HG03066 (cell line): ENCODE measurements around the gene PODXL2.
"Not testable (repeated sequence)": the region's sequence is repeated elsewhere in the genome, so short reads cannot be mapped to it uniquely, and the experiment has no call there.

Source experiments
- ATAC-seq: cut with Tn5 transposase; IDR thresholded peaks from one replicate; pipeline ENCODE4 v1.9.1; 2021; ENCODE audit warnings: low read depth; ENCODE audit not compliant: unreplicated experiment

Gene PODXL2

GRCh38 chr3:127604546-127605165, 24.3 kb upstream of the PODXL2 start:
- ATAC-seq = no peak

DNA sequence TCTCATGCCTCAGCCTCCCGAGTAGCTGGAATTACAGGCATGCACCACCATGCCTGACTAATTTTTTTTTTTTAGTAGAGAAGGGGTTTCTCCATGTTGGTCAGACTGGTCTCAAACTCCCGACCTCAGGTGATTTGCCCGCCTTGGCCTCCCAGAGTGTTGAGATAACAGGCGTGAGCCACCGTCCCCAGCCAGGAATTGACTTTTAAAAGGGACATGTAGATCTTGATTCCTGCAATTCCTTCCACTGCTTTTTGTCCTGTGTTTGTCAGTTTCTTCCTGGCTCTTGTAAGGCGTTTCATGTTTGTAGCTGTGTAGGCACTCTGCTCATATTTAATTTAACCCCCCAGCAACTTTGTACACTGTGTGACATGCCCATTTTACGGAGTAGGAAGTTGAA, 23.4 kb upstream of the PODXL2 start:
- not testable (repeated sequence) for ATAC-seq

DNA sequence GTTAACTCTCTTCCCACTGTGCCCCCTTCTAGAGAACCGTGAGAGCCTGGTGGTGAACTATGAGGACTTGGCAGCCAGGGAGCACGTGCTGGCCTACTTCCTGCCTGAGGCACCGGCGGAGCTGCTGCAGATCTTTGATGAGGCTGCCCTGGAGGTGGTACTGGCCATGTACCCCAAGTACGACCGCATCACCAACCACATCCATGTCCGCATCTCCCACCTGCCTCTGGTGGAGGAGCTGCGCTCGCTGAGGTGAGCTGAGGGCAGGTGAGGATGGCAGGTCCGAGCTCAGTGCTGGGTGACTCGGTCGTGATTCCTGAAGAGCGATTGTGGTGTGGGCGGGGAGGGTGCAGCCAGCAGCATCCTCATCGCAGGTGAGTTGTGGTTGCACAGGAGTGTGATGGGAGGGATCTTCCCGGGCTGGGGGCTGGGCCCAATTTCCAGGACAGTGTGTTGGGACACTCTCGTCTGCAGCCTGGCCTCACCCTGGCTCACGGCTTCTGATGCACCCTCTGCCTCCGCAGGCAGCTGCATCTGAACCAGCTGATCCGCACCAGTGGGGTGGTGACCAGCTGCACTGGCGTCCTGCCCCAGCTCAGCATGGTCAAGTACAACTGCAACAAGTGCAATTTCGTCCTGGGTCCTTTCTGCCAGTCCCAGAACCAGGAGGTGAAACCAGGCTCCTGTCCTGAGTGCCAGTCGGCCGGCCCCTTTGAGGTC, 22.7 kb upstream of the PODXL2 start:
- ATAC-seq = no peak

GRCh38 chr3:127606981-127607595, 21.9 kb upstream of the PODXL2 start:
- ATAC-seq = no peak

DNA sequence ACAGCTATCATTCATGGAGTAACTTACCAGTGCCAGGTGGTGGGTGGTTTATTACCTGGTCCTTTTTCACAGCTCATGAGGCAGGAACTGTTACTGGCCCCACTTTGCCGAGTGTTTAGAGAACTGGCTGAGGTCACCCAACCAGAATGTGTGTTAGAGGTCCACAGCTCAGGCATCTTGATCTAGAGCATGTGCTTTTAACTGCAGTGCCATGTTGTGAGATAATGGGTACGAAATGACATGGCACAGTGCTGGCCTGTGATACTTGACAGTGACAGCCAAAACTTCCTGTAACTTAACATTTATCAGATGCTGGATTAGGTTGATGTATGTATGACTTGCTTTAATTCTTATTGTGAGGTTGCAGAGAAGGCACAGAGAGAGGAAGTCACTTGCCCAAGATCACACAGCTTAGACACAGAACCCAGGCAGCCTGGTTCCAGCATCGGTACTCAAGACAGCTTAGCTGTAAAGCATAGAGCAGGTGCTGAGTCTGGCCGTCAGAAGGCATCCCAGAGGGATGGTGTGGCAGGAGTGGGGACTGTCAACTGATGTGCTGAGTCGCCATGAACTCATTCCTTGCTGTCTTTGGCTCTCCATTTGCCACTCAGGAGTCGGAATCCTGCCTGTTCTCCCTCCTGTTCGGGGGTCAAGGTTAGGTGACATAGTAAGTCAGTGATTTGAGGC, 21.2 kb upstream of the PODXL2 start:
- ATAC-seq = no peak

DNA sequence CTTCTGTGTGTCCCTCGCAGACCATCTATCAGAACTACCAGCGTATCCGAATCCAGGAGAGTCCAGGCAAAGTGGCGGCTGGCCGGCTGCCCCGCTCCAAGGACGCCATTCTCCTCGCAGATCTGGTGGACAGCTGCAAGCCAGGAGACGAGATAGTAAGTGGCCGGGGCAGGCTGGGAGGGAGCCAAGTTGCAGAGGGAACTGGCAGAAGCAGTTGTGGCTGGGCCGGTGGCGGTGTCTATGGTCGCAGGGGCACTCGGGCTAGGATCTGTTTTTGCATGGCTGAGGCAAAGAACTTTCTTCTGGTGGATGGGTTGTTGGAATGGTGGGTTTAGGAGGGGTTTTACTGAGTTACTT, 20.6 kb upstream of the PODXL2 start:
- no peak for ATAC-seq

- ATAC-seq = no peak
Measured at GRCh38 chr3:127610105-127610504, 18.9 kb upstream of the PODXL2 start.

GRCh38 chr3:127611251-127611650, 17.7 kb upstream of the PODXL2 start:
- no peak for ATAC-seq

DNA sequence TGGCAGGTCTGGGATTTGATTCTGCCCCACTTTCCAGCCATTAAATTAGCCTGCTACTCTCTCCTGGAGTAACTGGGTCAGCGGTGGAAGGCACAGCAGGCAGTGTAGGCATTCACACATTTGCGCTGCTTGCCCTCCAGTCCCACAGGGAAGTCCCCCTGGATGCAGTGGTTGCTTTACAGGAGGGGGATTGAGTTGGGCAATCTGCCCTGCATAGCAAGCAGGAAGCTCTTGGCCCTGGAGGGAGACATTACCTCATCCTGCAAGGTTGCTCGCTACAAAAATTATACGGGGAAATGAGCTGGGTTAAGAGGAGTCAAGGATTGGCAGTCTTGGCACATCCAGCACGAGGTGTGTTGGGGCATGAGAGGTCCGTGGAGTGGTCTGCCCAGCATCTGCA, 16.0 kb upstream of the PODXL2 start:
- ATAC-seq = no peak

DNA sequence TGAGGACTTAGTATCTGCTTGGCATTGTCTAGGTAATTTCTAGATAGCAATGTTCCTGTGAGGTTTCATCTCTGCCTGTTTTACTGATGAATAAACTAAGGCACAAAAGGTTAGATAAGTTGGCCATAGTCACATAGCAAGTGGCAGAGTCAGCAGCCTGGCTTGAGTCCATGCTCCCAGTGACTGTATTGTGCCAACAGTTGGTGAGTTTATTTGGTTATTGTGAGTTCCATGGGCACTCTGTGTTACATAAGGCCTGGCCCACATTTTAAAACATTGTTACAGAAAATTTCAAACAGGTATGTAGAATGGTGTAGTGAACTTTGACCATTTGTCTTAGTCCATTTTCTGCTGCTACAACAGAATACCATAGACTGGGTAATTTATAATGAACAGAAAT, 15.6 kb upstream of the PODXL2 start:
- ATAC-seq = no peak

GRCh38 chr3:127614928-127615589, 13.9 kb upstream of the PODXL2 start:
- ATAC-seq = no peak

DNA sequence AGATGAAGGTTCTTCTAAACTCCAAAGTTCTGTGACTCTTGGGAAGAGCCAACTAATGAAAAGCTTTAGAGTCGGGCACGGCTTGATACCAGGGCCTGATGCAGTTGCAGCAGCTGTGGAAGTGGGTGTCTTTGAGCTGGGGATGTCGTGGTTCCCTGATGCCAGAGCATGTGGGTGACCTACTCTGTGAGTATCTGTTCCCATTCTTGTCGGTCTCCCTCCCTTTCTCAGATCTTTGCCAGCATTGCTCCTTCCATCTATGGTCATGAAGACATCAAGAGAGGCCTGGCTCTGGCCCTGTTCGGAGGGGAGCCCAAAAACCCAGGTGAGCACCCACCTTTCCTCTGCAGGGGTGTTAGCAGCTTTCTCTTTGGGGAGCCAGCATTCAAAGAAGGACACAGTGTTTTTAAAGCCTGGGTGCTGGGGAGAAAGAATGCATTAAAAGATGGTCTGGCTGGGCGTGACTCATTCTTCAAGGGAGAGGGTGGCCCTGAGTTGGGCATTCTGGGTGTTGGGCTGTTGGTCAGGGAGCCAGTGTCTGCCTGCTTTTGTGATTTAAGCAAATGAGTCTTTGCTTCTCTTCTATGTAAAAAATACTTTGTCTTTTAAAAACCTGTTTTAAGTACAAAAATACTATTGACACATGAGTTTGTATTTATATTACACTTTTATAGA, 13.2 kb upstream of the PODXL2 start:
- ATAC-seq = no peak

DNA sequence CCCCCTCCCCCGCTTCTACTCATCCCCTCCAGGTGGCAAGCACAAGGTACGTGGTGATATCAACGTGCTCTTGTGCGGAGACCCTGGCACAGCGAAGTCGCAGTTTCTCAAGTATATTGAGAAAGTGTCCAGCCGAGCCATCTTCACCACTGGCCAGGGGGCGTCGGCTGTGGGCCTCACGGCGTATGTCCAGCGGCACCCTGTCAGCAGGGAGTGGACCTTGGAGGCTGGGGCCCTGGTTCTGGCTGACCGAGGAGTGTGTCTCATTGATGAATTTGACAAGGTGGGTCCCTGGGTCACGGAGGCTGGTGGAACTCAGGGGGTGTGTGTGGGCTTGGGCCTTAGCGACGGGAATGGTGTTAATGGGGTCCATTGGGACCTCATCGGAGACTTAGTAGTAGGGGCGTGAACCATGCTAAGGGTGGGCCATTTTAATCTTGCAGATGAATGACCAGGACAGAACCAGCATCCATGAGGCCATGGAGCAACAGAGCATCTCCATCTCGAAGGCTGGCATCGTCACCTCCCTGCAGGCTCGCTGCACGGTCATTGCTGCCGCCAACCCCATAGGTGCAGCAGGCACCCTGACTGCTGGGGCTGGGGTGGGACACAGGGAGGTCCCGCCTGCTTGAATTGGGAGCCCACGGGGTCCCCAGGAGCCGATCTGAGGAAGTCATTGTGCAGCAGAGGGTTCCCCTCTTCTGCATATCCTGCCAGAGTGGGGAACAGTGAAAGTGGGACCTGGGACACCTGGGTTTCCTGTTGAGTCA, 12.0 kb upstream of the PODXL2 start:
- no peak for ATAC-seq

- ATAC-seq = no peak
Measured at GRCh38 chr3:127618891-127619290, 10.1 kb upstream of the PODXL2 start.

DNA sequence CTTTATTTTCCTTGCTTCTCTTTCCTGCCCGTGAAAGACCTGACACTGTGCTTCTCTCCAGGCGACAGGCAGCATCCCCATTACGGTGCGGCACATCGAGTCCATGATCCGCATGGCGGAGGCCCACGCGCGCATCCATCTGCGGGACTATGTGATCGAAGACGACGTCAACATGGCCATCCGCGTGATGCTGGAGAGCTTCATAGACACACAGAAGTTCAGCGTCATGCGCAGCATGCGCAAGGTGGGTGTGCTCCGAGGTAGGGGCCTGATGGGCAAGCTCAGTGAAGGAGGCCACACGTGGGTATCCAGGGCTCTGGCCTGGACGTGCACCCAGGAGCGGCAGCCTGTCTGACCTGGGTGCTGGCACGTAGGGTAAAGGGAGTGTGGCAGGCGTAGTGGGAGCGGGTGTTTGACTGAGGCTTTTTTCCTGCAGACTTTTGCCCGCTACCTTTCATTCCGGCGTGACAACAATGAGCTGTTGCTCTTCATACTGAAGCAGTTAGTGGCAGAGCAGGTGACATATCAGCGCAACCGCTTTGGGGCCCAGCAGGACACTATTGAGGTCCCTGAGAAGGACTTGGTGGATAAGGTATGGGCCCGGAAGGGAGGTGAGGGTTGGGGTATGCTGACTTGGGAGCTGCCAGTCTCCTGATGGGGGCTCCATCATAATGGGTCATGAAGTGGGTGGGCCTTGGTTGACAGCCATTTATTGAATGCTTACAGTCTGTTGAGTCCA, 8.2 kb upstream of the PODXL2 start:
- no peak for ATAC-seq

DNA sequence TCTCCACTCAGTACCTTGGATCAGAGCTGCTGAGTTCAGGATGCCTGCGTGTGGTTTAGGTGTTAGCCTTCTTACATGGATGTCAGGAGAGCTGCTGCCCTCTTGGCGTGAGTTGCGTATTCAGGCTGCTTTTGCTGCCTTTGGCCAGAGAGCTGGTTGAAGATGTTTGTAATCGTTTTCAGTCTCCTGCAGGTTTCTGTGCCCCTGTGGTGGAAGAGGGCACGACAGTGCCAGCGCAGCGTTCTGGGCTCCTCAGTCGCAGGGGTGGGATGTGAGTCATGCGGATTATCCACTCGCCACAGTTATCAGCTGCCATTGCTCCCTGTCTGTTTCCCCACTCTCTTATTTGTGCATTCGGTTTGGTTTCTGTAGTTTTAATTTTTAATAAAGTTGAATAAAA, 7.0 kb upstream of the PODXL2 start:
- no peak for ATAC-seq

GRCh38 chr3:127622772-127623576, 6.0 kb upstream of the PODXL2 start:
- ATAC-seq = no peak

DNA sequence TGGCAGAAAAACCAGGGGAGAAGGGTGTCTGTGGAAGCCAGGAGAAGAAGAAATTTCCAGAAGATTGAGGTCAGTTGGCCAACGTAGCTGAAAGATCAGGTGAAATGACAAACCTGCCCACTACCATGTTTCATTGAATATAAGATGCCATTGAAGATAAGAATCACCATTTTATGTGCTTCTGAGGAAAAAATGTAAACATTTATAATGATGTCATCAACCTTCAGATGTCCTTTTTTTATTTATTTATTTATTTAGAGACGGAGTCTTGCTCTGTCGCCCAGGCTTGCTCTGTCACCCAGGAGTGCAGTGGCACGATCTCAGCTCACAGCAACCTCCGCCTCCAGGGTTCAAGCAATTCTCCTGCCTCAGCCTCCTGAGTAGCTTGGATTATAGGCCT, 4.9 kb upstream of the PODXL2 start:
- no peak for ATAC-seq
